ENCODE measurements around the gene ATP11B.

ATP11B gene

DNA sequence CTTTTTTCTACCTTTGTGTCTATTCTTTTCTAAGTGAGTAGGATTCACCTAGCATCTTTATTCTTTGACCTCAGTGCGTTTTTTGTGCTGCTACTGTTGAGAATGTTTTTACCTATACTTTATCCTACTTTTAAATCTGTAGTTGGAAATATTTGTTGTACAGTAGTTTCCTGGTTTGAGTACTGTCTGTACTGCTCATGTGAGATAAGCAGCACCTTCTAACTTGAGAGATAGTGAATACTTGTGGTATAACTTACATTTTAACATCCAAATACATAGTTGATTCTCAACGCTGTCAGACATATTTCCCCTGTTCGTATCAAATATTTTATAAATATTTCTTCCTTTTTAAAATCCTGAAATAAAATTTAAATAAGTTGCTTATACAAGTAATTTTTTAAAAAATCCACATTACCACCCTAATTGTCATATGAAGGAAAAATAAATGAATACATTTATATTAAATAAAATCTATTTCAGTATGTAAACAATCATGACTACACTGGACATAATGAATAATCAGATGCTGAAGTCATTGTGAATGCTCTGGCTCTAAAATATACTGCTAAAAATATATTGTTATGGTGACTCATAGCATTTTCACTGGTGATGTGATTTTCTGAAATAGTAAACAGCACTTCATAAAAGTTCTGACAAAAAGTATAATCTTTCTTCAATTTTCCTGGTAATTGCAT, 17.4 kb downstream of the ATP11B start:
- H3K27ac ChIP-seq = no peak overlapping the region
- no peak for DNase-seq (ENCODE audit: low spot score)
- no peak for TF ChIP-seq CTCF (conservative IDR thresholded peaks at IDR 0.05; ENCODE audit: low read depth)
- CTCF ChIA-PET = no interaction called here
- POLR2A ChIA-PET (ENCODE audit: low non-redundant PET) = no interaction called here

- ChIA-PET CTCF (no interaction called here), POLR2A (ENCODE audit: low non-redundant PET) (no interaction called here)
- TF ChIP-seq CTCF (conservative IDR thresholded peaks at IDR 0.05; ENCODE audit: low read depth) = no peak
- DNase-seq (ENCODE audit: low spot score) = no peak
- no peak overlapping the region for H3K27ac ChIP-seq
These were observed 17.9 kb downstream of the ATP11B start for GRCh38 chr3:182811269-182811596.

DNA sequence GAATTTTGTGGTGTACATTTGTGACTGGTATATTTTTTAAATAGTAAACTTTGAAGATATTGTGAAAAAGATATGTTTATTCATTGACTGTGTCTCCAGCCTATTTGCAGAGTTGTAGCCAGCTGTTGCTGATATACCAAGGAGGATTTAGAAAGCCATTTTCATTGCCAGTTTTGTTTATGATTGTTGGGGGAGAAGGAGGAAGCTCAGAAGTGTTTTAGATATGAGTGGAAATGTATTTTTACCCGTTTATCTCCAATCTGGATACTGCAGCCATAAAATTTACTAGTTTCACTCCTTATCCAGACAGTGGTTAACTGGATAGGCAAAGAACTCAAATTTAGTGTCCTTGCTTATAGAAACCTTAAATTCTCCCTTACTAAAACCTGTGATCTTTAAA, 18.8 kb downstream of the ATP11B start:
- ChIA-PET POLR2A (ENCODE audit: low non-redundant PET) (no interaction called here), CTCF (interaction anchor here (0.8 kb wide), 1 partner anchor 1392 kb away, joined by 3 read pairs; no protein-coding TSS in a partner anchor)
- DNase-seq (ENCODE audit: low spot score) = no peak
- H3K27ac ChIP-seq = no peak overlapping the region
- TF ChIP-seq CTCF (conservative IDR thresholded peaks at IDR 0.05; ENCODE audit: low read depth) = no peak

- no peak overlapping the region for H3K27ac ChIP-seq
- DNase-seq (ENCODE audit: low spot score) = no peak
- CTCF ChIA-PET = no interaction called here
- TF ChIP-seq CTCF (conservative IDR thresholded peaks at IDR 0.05; ENCODE audit: low read depth) = no peak
- POLR2A ChIA-PET (ENCODE audit: low non-redundant PET) = no interaction called here
These were observed 21.2 kb downstream of the ATP11B start for GRCh38 chr3:182814419-182815062.

DNA sequence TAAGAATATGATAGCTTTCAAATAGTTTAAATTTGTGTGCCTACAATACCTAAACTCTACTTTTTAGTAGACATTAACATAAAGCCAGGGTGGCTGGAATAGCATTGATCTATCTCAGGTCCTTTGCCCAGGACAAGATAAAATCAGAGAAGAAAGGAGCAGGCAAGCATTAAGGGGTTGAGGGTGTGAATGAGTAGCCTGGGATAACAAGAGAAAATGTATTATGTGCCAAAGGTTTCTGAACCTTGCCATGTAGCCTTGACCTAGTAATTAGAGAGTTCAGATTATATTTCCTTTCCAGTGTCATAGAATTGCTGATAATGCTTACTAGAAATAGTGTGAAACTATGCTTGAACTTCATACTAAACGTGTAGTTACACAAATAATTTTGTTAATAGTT, 22.9 kb downstream of the ATP11B start:
- CTCF ChIA-PET = interaction anchor here (0.7 kb wide), 1 partner anchor 1361 kb away, joined by 4 read pairs; no protein-coding TSS in a partner anchor

More for the DNA sequence above, 22.9 kb downstream of the ATP11B start:
- no peak overlapping the region for H3K27ac ChIP-seq
- TF ChIP-seq CTCF (conservative IDR thresholded peaks at IDR 0.05; ENCODE audit: low read depth) = no peak
- POLR2A ChIA-PET (ENCODE audit: low non-redundant PET) = no interaction called here
- no peak for DNase-seq (ENCODE audit: low spot score)
